Ramos (cell line): ENCODE results near the gene HFE.

ENCODE experiments used
- in situ Hi-C: fragments of 300-500 bp; cut with MboI; formaldehyde crosslinking; loops from one replicate; pipeline ENCODE4 v1.14.3; 2022; ENCODE audit warnings: low sequenced_read_pairs; ENCODE audit not compliant: unreplicated experiment

HFE gene

GRCh38 chr6:26126394-26127235 lies 39.4 kb downstream of the HFE start:
- in situ Hi-C loops: loop anchor here (10.0 kb wide), 1 partner anchor 1688 kb away; a partner anchor contains a TSS

GRCh38 chr6:26128013-26128771 lies 41.0 kb downstream of the HFE start:
- in situ Hi-C loops: loop anchor here (10.0 kb wide), 1 partner anchor 1687 kb away; a partner anchor contains a TSS

- in situ Hi-C loops: loop anchor here (10.0 kb wide), 1 partner anchor 1685 kb away; a partner anchor contains a TSS
These were observed 42.4 kb downstream of the HFE start for GRCh38 chr6:26129656-26130055.

- in situ Hi-C loops: no loop called here
These were observed 43.5 kb downstream of the HFE start for GRCh38 chr6:26130581-26131249.

GRCh38 chr6:26131618-26132017 lies 44.4 kb downstream of the HFE start:
- in situ Hi-C loops: no loop called here

GRCh38 chr6:26133730-26134129 lies 46.5 kb downstream of the HFE start:
- in situ Hi-C loops: no loop called here

- in situ Hi-C loops: no loop called here
These were observed 49.1 kb downstream of the HFE start for GRCh38 chr6:26136321-26136720.

GRCh38 chr6:26140254-26140966 lies 53.2 kb downstream of the HFE start:
- in situ Hi-C loops: no loop called here

GRCh38 chr6:26140967-26141294 lies 53.7 kb downstream of the HFE start:
- in situ Hi-C loops: no loop called here

- in situ Hi-C loops: no loop called here
These were observed 54.2 kb downstream of the HFE start for GRCh38 chr6:26141378-26141904.

GRCh38 chr6:26142026-26142425 lies 54.8 kb downstream of the HFE start:
- in situ Hi-C loops: no loop called here
